Measurements from ENCODE around the gene GALNT2. TPM values are rescaled to one million over a fixed set of nuclear protein-coding genes. Genes with fewer than 3 reads are reported as not detected.

Gene GALNT2
- total and polyA plus RNA-seq, 2 experiments from 2014 or later, result 96.7 to 143 TPM

GRCh38 chr1:230132758-230133157 is 65.7 kb downstream of the GALNT2 start:
- peaks cover 74% of the 10 kb centered on the region for H3K79me2 ChIP-seq
- H4K20me1 ChIP-seq (ENCODE audit: insufficient read depth, poor library complexity, severe bottlenecking), result peaks cover 26% of the 10 kb centered on the region
- H3K27ac ChIP-seq, result no peak overlapping the region

DNA sequence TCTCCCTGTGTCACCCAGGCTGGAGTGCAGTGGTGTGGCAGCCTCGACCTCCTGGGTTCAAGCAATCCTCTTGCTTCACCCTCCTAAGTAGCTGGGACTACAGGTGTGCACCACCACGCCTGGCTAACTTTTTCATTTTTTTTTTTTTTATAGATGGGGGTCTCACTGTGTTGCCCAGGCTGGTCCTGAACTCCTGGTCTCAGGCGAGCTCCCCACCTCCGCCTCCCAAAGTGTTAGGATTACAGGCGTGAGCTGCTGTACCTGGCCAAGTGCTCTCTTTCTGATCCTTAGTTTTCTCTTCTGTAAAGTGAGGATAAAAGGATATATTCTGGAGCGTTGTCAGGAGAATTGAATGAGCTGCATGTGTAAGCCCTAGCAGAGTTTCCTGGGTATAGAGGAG is 68.7 kb downstream of the GALNT2 start:
- H3K79me2 ChIP-seq, result peaks cover 73% of the 10 kb centered on the region
- H3K4me2 ChIP-seq, result no peak overlapping the region
- no peak for TF ChIP-seq EZH2phosphoT487 (IDR thresholded peaks at IDR 0.05; ENCODE audit: low read depth, severe bottlenecking, unreplicated experiment)
- no peak for TF ChIP-seq EZH2 (IDR thresholded peaks at IDR 0.05; ENCODE audit: borderline replicate concordance)
- TF ChIP-seq, protein P1, sequence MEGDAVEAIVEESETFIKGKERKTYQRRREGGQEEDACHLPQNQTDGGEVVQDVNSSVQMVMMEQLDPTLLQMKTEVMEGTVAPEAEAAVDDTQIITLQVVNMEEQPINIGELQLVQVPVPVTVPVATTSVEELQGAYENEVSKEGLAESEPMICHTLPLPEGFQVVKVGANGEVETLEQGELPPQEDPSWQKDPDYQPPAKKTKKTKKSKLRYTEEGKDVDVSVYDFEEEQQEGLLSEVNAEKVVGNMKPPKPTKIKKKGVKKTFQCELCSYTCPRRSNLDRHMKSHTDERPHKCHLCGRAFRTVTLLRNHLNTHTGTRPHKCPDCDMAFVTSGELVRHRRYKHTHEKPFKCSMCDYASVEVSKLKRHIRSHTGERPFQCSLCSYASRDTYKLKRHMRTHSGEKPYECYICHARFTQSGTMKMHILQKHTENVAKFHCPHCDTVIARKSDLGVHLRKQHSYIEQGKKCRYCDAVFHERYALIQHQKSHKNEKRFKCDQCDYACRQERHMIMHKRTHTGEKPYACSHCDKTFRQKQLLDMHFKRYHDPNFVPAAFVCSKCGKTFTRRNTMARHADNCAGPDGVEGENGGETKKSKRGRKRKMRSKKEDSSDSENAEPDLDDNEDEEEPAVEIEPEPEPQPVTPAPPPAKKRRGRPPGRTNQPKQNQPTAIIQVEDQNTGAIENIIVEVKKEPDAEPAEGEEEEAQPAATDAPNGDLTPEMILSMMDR (IDR thresholded peaks at IDR 0.05; ENCODE audit: poor library complexity), result no peak
- no peaks in the 10 kb centered on the region for H3K36me3 ChIP-seq (replicated peaks; ENCODE audit: insufficient read depth, low read depth)
- H3K4me1 ChIP-seq (ENCODE audit: insufficient read depth), result no peaks in the 10 kb centered on the region
- WGBS (ENCODE audit: low lambda C conversion rate, missing lambda C conversion rate), result 98% methylated on average over 6 of the region's 6 CpGs
- DNase-seq (ENCODE audit: low spot score), result no peak
- H2AFZ ChIP-seq, result no peak overlapping the region
- H3K27me3 ChIP-seq, result no peaks in the 10 kb centered on the region
- H3K9me2 ChIP-seq (replicated peaks; ENCODE audit: insufficient read depth), result no peaks in the 10 kb centered on the region
- H3K27ac ChIP-seq, result no peak overlapping the region
- no peaks in the 10 kb centered on the region for H3K9me3 ChIP-seq (ENCODE audit: low read depth)
- no peak overlapping the region for H3K4me3 ChIP-seq
- H4K20me1 ChIP-seq (ENCODE audit: insufficient read depth, poor library complexity, severe bottlenecking), result peaks cover 9% of the 10 kb centered on the region

More at GRCh38 chr1:230132758-230133157, 65.7 kb downstream of the GALNT2 start:
- Histone ChIP-seq H3K4me1 (ENCODE audit: insufficient read depth) (no peaks in the 10 kb centered on the region), H3K36me3 (replicated peaks; ENCODE audit: insufficient read depth, low read depth) (no peaks in the 10 kb centered on the region), H3K27me3 (no peaks in the 10 kb centered on the region), H3K4me3 (no peak overlapping the region), H3K9me3 (ENCODE audit: low read depth) (no peaks in the 10 kb centered on the region), H3K9me2 (replicated peaks; ENCODE audit: insufficient read depth) (no peaks in the 10 kb centered on the region), H2AFZ (no peak overlapping the region), H3K4me2 (no peak overlapping the region)
- 92% methylated on average over 6 of the region's 6 CpGs for WGBS (ENCODE audit: low lambda C conversion rate, missing lambda C conversion rate)
- TF ChIP-seq, protein P1 (IDR thresholded peaks at IDR 0.05; ENCODE audit: poor library complexity), result no peak
- TF ChIP-seq EZH2 (IDR thresholded peaks at IDR 0.05; ENCODE audit: borderline replicate concordance) (no peak), EZH2phosphoT487 (IDR thresholded peaks at IDR 0.05; ENCODE audit: low read depth, severe bottlenecking, unreplicated experiment) (no peak)
- no peak for DNase-seq (ENCODE audit: low spot score)

GRCh38 chr1:230136453-230137336 is 69.7 kb downstream of the GALNT2 start:
- no peak for TF ChIP-seq EZH2 (IDR thresholded peaks at IDR 0.05; ENCODE audit: borderline replicate concordance)
- TF ChIP-seq EZH2phosphoT487 (IDR thresholded peaks at IDR 0.05; ENCODE audit: low read depth, severe bottlenecking, unreplicated experiment), result no peak
- TF ChIP-seq, protein P1 (IDR thresholded peaks at IDR 0.05; ENCODE audit: poor library complexity), result no peak
- peaks cover 75% of the 10 kb centered on the region for H3K79me2 ChIP-seq
- no peak overlapping the region for H3K4me3 ChIP-seq
- no peaks in the 10 kb centered on the region for H3K4me1 ChIP-seq (ENCODE audit: insufficient read depth)
- no peak overlapping the region for H3K27ac ChIP-seq
- H2AFZ ChIP-seq, result no peak overlapping the region
- H3K9me3 ChIP-seq (ENCODE audit: low read depth), result no peaks in the 10 kb centered on the region
- no peaks in the 10 kb centered on the region for H3K27me3 ChIP-seq
- H4K20me1 ChIP-seq (ENCODE audit: insufficient read depth, poor library complexity, severe bottlenecking), result peaks cover 7% of the 10 kb centered on the region
- no peaks in the 10 kb centered on the region for H3K9me2 ChIP-seq (replicated peaks; ENCODE audit: insufficient read depth)
- 88% methylated on average over 34 of the region's 34 CpGs for WGBS (ENCODE audit: low lambda C conversion rate, missing lambda C conversion rate)
- no peaks in the 10 kb centered on the region for H3K36me3 ChIP-seq (replicated peaks; ENCODE audit: insufficient read depth, low read depth)
- no peak overlapping the region for H3K4me2 ChIP-seq
- DNase-seq (ENCODE audit: low spot score), result no peak
